GM12874 (cell line): ENCODE measurements around the gene OR52R1.

Experiments
- TF ChIP-seq, protein P1 (sequence below): IDR thresholded peaks from 2 replicates; pipeline ENCODE4 v1.5.1; 2011; ENCODE audit warnings: low read depth, mild to moderate bottlenecking, control low read depth, low read length, moderate library complexity; ENCODE audit not compliant: insufficient read depth

Gene OR52R1

DNA sequence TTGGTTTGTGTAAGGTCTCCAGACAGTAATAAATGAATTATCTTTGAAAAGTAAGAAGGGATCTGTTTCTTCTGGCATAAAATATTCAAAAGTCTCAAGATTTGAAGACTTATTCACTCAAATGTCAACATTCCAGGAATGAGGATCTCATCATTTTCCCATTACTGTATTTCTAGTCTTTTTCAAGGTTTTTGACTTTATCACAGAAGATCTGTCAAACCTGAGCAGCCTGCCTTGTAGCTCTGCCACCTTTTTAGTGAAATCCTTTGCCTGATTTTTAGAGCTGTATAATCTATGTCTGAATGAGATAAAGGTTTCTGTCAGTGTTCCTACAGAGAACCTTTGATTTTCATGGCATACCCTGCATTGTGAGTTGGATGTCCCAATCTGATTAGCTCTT lies 21.0 kb upstream of the OR52R1 start:
- TF ChIP-seq, protein P1, sequence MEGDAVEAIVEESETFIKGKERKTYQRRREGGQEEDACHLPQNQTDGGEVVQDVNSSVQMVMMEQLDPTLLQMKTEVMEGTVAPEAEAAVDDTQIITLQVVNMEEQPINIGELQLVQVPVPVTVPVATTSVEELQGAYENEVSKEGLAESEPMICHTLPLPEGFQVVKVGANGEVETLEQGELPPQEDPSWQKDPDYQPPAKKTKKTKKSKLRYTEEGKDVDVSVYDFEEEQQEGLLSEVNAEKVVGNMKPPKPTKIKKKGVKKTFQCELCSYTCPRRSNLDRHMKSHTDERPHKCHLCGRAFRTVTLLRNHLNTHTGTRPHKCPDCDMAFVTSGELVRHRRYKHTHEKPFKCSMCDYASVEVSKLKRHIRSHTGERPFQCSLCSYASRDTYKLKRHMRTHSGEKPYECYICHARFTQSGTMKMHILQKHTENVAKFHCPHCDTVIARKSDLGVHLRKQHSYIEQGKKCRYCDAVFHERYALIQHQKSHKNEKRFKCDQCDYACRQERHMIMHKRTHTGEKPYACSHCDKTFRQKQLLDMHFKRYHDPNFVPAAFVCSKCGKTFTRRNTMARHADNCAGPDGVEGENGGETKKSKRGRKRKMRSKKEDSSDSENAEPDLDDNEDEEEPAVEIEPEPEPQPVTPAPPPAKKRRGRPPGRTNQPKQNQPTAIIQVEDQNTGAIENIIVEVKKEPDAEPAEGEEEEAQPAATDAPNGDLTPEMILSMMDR: no peak

DNA sequence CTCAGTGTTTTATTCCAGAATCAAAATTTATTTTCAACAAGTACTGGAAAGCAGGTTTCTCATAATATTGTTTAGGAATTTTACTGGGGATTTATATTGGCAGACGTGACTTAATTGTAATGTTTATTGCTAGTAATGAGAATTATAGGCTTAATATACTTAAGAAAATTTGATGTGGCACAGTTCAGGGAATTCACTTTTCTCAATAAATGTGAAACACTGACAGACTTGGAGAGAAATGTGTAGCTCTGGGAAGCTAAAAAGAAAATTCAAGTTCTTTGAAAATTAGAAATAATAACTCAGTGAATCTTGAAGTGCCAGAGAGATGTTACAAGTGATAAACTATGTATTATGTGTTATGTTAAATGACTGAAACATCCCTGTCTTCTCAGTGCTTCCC lies 16.8 kb upstream of the OR52R1 start, which contains the start of gene OR51F2:
TSS of gene OR51F2 (plus strand) at position 301 of the 400 bp plus-strand sequence. CDS start 101 bp downstream, outside the sequence.
- TF ChIP-seq, protein P1: no peak

DNA sequence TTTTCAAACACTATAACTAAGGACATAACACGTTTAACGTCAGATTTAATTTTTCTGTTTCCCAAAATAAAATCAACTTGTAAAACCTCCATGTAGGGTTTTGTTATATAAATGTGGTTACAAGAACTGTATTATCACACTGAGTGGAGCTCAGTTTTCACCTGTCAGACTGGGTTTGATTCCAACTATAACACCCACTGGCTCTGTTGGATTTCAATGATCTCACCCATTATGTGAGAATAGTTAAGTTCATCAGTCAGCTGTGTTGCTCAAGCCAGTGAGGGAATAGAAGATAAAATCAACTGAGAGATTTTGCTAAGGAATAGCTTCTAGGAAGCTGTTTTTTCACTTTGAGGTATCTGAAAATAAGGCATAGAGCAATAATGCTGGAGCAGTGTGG lies 5.1 kb upstream of the OR52R1 start:
- TF ChIP-seq, protein P1: no peak

DNA sequence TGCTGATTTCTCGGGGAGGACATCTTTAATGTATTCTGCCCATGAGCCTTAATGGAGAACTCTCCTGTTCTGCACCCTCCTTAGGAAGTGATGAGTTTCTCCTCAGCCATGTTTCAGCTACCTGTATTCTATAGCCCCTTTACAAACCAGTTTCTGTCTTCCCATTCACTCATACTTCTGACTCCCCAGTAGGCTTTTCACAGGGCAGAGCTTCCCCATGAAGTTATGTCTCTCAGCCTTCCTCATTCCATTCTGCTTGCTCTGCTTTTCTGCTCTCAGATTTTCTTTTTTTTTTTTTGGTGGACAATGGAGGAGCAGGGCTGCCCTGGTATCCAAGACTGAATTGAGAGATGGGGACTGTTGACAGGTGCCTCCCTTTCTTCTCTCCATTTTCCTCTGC lies 4.3 kb upstream of the OR52R1 start:
- TF ChIP-seq, protein P1: no peak

DNA sequence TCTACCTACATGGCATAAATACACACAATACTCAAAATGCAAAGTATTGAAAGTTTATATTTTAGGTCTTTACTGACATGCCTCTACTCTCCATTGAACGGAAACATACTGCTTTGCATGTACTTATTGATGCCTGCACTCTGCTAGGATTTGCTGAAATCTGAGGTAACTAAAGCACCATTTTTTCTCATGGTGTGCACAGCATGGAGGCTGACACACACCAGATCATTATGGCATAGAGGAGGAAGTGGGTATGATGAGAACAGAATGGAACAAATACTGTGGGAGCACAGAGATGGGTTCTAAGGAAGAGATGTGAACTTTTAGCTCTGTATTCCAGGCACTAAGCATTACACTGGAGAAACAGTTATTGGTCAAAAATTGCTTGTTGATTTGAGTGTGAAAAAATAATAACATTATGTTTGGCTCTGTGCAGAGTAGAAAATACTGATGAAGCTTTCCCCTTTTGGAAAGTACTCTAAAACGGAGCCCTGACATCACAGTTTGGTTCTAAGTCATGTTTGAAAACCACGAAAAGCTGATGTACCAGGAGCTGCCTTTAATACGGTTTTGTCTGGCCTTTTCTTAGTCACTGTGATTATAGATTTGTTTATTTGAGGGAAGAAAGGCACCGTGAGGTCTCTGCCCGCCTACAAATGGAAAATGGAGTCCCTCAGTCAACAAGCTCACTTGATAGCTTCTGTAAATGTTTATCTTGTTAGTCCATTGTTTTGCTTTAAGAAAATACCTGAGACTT lies 5.6 kb downstream of the OR52R1 start:
- TF ChIP-seq, protein P1: no peak

DNA sequence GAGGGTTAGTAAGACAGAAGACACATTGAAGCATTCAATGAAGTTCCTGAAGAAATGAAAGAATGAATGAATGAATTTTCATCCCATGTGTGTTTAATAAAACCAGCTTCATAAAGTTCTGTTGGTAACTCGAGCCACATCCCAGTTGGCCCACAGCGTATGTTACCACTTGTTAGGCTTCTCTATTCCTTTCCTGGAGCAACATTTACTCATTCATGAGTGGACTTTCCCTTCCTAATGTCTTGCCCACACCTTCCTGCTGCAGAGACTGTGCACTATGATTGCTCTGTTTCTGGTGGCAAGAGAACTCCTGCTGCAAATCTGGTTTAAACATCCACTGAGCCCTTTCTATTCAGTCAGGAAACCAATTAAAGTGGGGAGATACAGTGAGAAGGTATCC lies 7.0 kb downstream of the OR52R1 start:
- TF ChIP-seq, protein P1: no peak

DNA sequence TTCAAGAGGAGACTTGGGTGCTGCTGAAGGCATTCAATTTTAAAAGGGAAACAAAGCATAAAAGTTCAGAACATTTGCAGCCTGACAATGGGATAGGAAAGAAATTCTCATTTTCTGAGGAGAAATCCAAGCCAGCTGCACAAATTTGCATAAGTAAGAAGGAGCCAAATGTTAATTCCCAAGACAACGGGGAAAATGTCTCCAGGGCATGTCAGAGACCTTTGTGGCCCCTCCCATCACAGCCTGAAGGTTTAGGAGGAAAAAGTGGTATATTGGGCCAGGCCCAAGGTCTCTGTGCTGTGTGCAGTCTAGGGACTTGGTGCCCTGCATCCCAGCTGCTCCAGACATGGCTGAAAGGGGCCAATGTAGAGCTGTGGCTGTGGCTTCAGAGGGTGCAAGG lies 21.7 kb downstream of the OR52R1 start:
- TF ChIP-seq, protein P1: no peak
